Measurements from ENCODE around the gene TBC1D1. TPM values are rescaled to one million over a fixed set of nuclear protein-coding genes. Genes with fewer than 3 reads are reported as not detected.

Gene TBC1D1
- total RNA-seq, 5 donors from 2014 or later (not counting 1 experiment from before 2014, with no cell fraction given), result 46.3 to 58.1 (median 47.6) TPM

DNA sequence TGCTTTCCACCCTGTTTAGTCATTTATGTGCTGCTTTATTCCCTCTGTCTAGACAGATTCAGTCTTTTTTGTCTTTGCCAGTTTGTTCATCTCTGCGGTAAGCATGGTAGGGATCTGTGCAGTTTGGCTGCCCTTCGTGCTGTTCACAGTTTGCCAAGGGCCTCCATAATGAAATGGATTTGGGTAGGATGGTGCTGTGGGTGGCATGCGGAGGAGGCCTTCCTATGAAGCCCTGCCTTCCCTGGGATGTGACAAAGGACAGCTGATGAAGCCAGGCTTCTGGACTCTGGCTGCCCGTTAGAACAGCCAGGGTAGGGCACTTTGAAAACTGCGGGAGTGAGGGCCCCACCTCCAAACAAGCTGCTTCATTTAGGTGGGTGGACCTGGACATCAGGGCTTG, 116.8 kb downstream of the TBC1D1 start:
- Histone ChIP-seq H3K4me3 (ENCODE audit: control insufficient read depth in 1 of 2, extremely low read depth in 1 of 2, low read length in 1 of 2) (no peak overlapping the region), H3K36me3 (ENCODE audit: control insufficient read depth in 2 of 2, extremely low read depth in 1 of 2, insufficient read depth in 1 of 2, low read length in 1 of 2) (no peaks in the 10 kb centered on the region), H3K4me1 (ENCODE audit: control insufficient read depth in 1 of 2, extremely low read depth in 1 of 2, insufficient read depth in 2 of 2, low read length in 2 of 2) (peaks cover 3 to 21% of the 10 kb centered on the region in 2 experiments), H3K27me3 (replicated peaks in 1 of 2; ENCODE audit: control insufficient read depth in 2 of 2, extremely low read depth in 1 of 2, insufficient read depth in 2 of 2, low read length in 1 of 2) (no peaks in the 10 kb centered on the region), H3K9me3 (no peaks in the 10 kb centered on the region), H3K27ac (ENCODE audit: low read length) (no peak overlapping the region)
- Mint-ChIP-seq H3K4me3 (no peak overlapping the region), H3K27ac (no peak overlapping the region), H3K4me1 (peaks cover 31 to 53% (median 49%) of the 10 kb centered on the region in 3 donors), H3K36me3 (peaks cover 3% of the 10 kb centered on the region), H3K9me3 (no peaks in the 10 kb centered on the region), H3K27me3 (no peaks in the 10 kb centered on the region)
- CTCF ChIA-PET, result no interaction called here
- DNase-seq (no peak), ATAC-seq (replicated peaks in 1 of 4) (no peak)
- POLR2A ChIA-PET, result no interaction called here
- 67% methylated on average over 3 of the region's 5 CpGs for WGBS (ENCODE audit: insufficient coverage)

- H3K27ac ChIP-seq (ENCODE audit: low read length), result no peak overlapping the region
- DNase-seq (no peak), ATAC-seq (replicated peaks in 1 of 4) (no peak)
- Mint-ChIP-seq H3K27me3 (no peaks in the 10 kb centered on the region), H3K27ac (no peak overlapping the region), H3K4me1 (peaks cover 23 to 45% (median 40%) of the 10 kb centered on the region in 3 donors), H3K9me3 (no peaks in the 10 kb centered on the region), H3K36me3 (peaks cover 3% of the 10 kb centered on the region), H3K4me3 (no peak overlapping the region)
- ChIA-PET CTCF (interaction anchor here in 1 of 2 donors (0.5 to 0.6 kb wide), 2 partner anchors 157 to 1905 kb away, joined by 3 to 5 read pairs; no protein-coding TSS in a partner anchor), POLR2A (no interaction called here)
- no peaks in the 10 kb centered on the region for H3K9me3 ChIP-seq
- WGBS (ENCODE audit: insufficient coverage), result 100% methylated on average over 1 of the region's 3 CpGs
- no peaks in the 10 kb centered on the region for H3K36me3 ChIP-seq (ENCODE audit: control insufficient read depth in 2 of 2, extremely low read depth in 1 of 2, insufficient read depth in 1 of 2, low read length in 1 of 2)
- H3K27me3 ChIP-seq (replicated peaks in 1 of 2; ENCODE audit: control insufficient read depth in 2 of 2, extremely low read depth in 1 of 2, insufficient read depth in 2 of 2, low read length in 1 of 2), result no peaks in the 10 kb centered on the region
- H3K4me3 ChIP-seq (ENCODE audit: control insufficient read depth in 1 of 2, extremely low read depth in 1 of 2, low read length in 1 of 2), result no peak overlapping the region
- H3K4me1 ChIP-seq (ENCODE audit: control insufficient read depth in 1 of 2, extremely low read depth in 1 of 2, insufficient read depth in 2 of 2, low read length in 2 of 2), result peaks cover 0 to 16% of the 10 kb centered on the region in 2 experiments
Observed at GRCh38 chr4:38008571-38009021, 117.7 kb downstream of the TBC1D1 start.

- Mint-ChIP-seq H3K27me3 (no peaks in the 10 kb centered on the region), H3K4me3 (no peak overlapping the region), H3K4me1 (peaks cover 20 to 38% (median 33%) of the 10 kb centered on the region in 3 donors), H3K27ac (no peak overlapping the region), H3K36me3 (peaks cover 3% of the 10 kb centered on the region), H3K9me3 (no peaks in the 10 kb centered on the region)
- no peaks in the 10 kb centered on the region for H3K27me3 ChIP-seq (replicated peaks in 1 of 2; ENCODE audit: control insufficient read depth in 2 of 2, extremely low read depth in 1 of 2, insufficient read depth in 2 of 2, low read length in 1 of 2)
- H3K27ac ChIP-seq (ENCODE audit: low read length), result no peak overlapping the region
- H3K9me3 ChIP-seq, result no peaks in the 10 kb centered on the region
- ATAC-seq (replicated peaks in 1 of 4) (no peak), DNase-seq (no peak)
- H3K4me1 ChIP-seq (ENCODE audit: control insufficient read depth in 1 of 2, extremely low read depth in 1 of 2, insufficient read depth in 2 of 2, low read length in 2 of 2), result peaks cover 0 to 11% of the 10 kb centered on the region in 2 experiments
- no peak overlapping the region for H3K4me3 ChIP-seq (ENCODE audit: control insufficient read depth in 1 of 2, extremely low read depth in 1 of 2, low read length in 1 of 2)
- ChIA-PET POLR2A (no interaction called here), CTCF (no interaction called here)
- H3K36me3 ChIP-seq (ENCODE audit: control insufficient read depth in 2 of 2, extremely low read depth in 1 of 2, insufficient read depth in 1 of 2, low read length in 1 of 2), result peaks cover 0 to 3% of the 10 kb centered on the region in 2 donors
Observed at GRCh38 chr4:38009421-38009820, 118.5 kb downstream of the TBC1D1 start.

GRCh38 chr4:38009949-38010348, 119.1 kb downstream of the TBC1D1 start:
- ChIA-PET CTCF (interaction anchor here in 1 of 2 donors (0.5 kb wide), 1 partner anchor 1189 kb away, joined by 3 read pairs; no protein-coding TSS in a partner anchor), POLR2A (no interaction called here)
- Histone ChIP-seq H3K4me1 (ENCODE audit: control insufficient read depth in 1 of 2, extremely low read depth in 1 of 2, insufficient read depth in 2 of 2, low read length in 2 of 2) (peaks cover 0 to 9% of the 10 kb centered on the region in 2 experiments), H3K27me3 (replicated peaks in 1 of 2; ENCODE audit: control insufficient read depth in 2 of 2, extremely low read depth in 1 of 2, insufficient read depth in 2 of 2, low read length in 1 of 2) (no peaks in the 10 kb centered on the region), H3K4me3 (ENCODE audit: control insufficient read depth in 1 of 2, extremely low read depth in 1 of 2, low read length in 1 of 2) (no peak overlapping the region), H3K9me3 (no peaks in the 10 kb centered on the region), H3K36me3 (ENCODE audit: control insufficient read depth in 2 of 2, extremely low read depth in 1 of 2, insufficient read depth in 1 of 2, low read length in 1 of 2) (peaks cover 0 to 8% of the 10 kb centered on the region in 2 donors), H3K27ac (ENCODE audit: low read length) (no peak overlapping the region)
- Mint-ChIP-seq H3K9me3 (no peaks in the 10 kb centered on the region), H3K27me3 (no peaks in the 10 kb centered on the region), H3K4me3 (no peak overlapping the region), H3K4me1 (peaks cover 15 to 33% (median 28%) of the 10 kb centered on the region in 3 donors), H3K36me3 (peaks cover 6% of the 10 kb centered on the region), H3K27ac (no peak overlapping the region)
- WGBS (ENCODE audit: insufficient coverage), result 86% methylated on average over 1 of the region's 3 CpGs
- DNase-seq (no peak), ATAC-seq (replicated peaks in 1 of 4) (no peak)

- Histone ChIP-seq H3K4me3 (ENCODE audit: control insufficient read depth in 1 of 2, extremely low read depth in 1 of 2, low read length in 1 of 2) (no peak overlapping the region), H3K27me3 (replicated peaks in 1 of 2; ENCODE audit: control insufficient read depth in 2 of 2, extremely low read depth in 1 of 2, insufficient read depth in 2 of 2, low read length in 1 of 2) (no peaks in the 10 kb centered on the region), H3K36me3 (ENCODE audit: control insufficient read depth in 2 of 2, extremely low read depth in 1 of 2, insufficient read depth in 1 of 2, low read length in 1 of 2) (peaks cover 0 to 22% of the 10 kb centered on the region in 2 donors), H3K9me3 (no peaks in the 10 kb centered on the region), H3K4me1 (ENCODE audit: control insufficient read depth in 1 of 2, extremely low read depth in 1 of 2, insufficient read depth in 2 of 2, low read length in 2 of 2) (peaks cover 0 to 4% of the 10 kb centered on the region in 2 experiments), H3K27ac (ENCODE audit: low read length) (no peak overlapping the region)
- DNase-seq, result no peak
- peaks cover 6 to 23% (median 17%) of the 10 kb centered on the region in 3 donors for H3K4me1 Mint-ChIP-seq
- ChIA-PET POLR2A (no interaction called here), CTCF (no interaction called here)
- no peaks in the 10 kb centered on the region for H3K27me3 Mint-ChIP-seq
- WGBS (ENCODE audit: insufficient coverage), result no CpG with 5 or more reads among the region's 3 CpGs
- H3K36me3 Mint-ChIP-seq, result peaks cover 17% of the 10 kb centered on the region
- no peak overlapping the region for H3K4me3 Mint-ChIP-seq
- no peak overlapping the region for H3K27ac Mint-ChIP-seq
- ATAC-seq (replicated peaks in 1 of 4), result no peak
- no peaks in the 10 kb centered on the region for H3K9me3 Mint-ChIP-seq
Observed at GRCh38 chr4:38011511-38012162, 120.8 kb downstream of the TBC1D1 start.

- Histone ChIP-seq H3K9me3 (no peaks in the 10 kb centered on the region), H3K36me3 (ENCODE audit: control insufficient read depth in 2 of 2, extremely low read depth in 1 of 2, insufficient read depth in 1 of 2, low read length in 1 of 2) (peaks cover 0 to 27% of the 10 kb centered on the region in 2 donors), H3K4me3 (ENCODE audit: control insufficient read depth in 1 of 2, extremely low read depth in 1 of 2, low read length in 1 of 2) (no peak overlapping the region), H3K4me1 (ENCODE audit: control insufficient read depth in 1 of 2, extremely low read depth in 1 of 2, insufficient read depth in 2 of 2, low read length in 2 of 2) (no peaks in the 10 kb centered on the region), H3K27me3 (replicated peaks in 1 of 2; ENCODE audit: control insufficient read depth in 2 of 2, extremely low read depth in 1 of 2, insufficient read depth in 2 of 2, low read length in 1 of 2) (no peaks in the 10 kb centered on the region), H3K27ac (ENCODE audit: low read length) (no peak overlapping the region)
- no peak for DNase-seq
- POLR2A ChIA-PET, result no interaction called here
- H3K4me3 Mint-ChIP-seq, result no peak overlapping the region
- H3K27ac Mint-ChIP-seq, result no peak overlapping the region
- no peaks in the 10 kb centered on the region for H3K27me3 Mint-ChIP-seq
- H3K36me3 Mint-ChIP-seq, result peaks cover 17% of the 10 kb centered on the region
- no peak for ATAC-seq (replicated peaks in 1 of 4)
- H3K4me1 Mint-ChIP-seq, result peaks cover 6 to 10% (median 8%) of the 10 kb centered on the region in 3 donors
- 100% methylated on average over 6 of the region's 9 CpGs for WGBS (ENCODE audit: insufficient coverage)
- no peaks in the 10 kb centered on the region for H3K9me3 Mint-ChIP-seq
- CTCF ChIA-PET, result interaction anchor here (0.6 kb wide), 2 partner anchors 19 to 81 kb away, joined by 3 to 5 read pairs; no protein-coding TSS in a partner anchor
Observed at GRCh38 chr4:38013461-38014366, 122.8 kb downstream of the TBC1D1 start.

Measured in T-cell (primary cell).